ENCODE results near the gene PLB1.
"Not testable (repeated sequence)": the region's sequence is repeated elsewhere in the genome, so short reads cannot be mapped to it uniquely, and the experiment has no call there.

PLB1 gene

DNA sequence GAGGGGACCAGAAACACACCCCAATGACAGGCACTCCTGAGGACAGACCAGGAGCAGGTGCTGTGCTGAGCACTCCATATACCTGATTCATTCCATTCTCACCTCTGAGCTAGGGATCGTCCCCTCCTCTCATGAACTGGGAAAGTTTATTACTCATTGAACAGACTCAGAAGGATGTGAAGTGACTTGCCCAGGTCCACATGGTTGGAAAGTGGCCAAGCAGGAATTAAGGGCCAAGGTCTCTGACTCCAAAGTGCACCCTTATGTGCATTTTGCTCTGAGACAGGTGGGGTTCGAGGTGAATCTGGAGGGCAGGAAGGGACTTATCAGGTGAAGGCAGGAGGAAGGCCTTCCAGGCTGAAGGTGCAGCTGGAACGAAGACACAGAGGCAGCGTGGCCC is 25.1 kb upstream of the PLB1 start:
- no peak for DNase-seq

DNA sequence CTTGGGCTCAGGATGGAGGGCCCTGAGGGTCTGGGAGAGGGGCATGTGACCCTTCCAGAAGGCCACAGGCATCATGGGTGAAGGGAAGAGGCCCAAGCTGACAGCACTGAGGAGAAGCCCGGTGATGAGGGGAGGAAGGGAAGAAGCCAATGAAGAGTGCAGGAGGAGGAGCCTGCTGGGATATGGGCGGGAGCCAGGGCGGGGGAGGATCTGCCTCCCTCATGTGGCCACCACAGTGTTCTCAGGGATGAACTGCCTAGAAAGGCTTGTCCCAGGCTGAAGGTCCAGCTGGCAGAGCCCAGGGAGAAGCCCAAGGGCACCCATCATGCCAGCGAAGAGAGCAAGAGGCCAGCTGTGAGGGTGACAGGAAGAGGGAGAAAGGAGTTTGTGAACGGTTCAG is 24.6 kb upstream of the PLB1 start:
- Histone ChIP-seq H3K9me2 (replicated peaks; ENCODE audit: insufficient read depth, low read length) (no peaks in the 10 kb centered on the region), H2AFZ (ENCODE audit: low read length) (no peak overlapping the region), H3K4me1 (ENCODE audit: low read length) (peaks cover under 1% of the 10 kb centered on the region; the same call in 1 of the 2 replicates), H3K4me3 (ENCODE audit: low read length) (no peak overlapping the region), H3K27ac (ENCODE audit: low read length) (no peak overlapping the region), H3F3A (ENCODE audit: insufficient read depth, low read length) (no peaks in the 10 kb centered on the region), H3K27me3 (replicated peaks; ENCODE audit: insufficient read depth, low read length) (no peaks in the 10 kb centered on the region), H4K20me1 (ENCODE audit: insufficient read depth, low read length) (no peaks in the 10 kb centered on the region), H3K4me2 (ENCODE audit: low read depth, low read length) (no peak overlapping the region), H3K9me3 (replicated peaks; ENCODE audit: insufficient read depth, low read length) (no peaks in the 10 kb centered on the region), H3K9ac (ENCODE audit: low read length) (no peak overlapping the region), H3K36me3 (replicated peaks; ENCODE audit: insufficient read depth, low read length) (no peaks in the 10 kb centered on the region), H3K79me2 (ENCODE audit: low read length) (no peaks in the 10 kb centered on the region)
- no peak for DNase-seq
- TF ChIP-seq, protein P1, sequence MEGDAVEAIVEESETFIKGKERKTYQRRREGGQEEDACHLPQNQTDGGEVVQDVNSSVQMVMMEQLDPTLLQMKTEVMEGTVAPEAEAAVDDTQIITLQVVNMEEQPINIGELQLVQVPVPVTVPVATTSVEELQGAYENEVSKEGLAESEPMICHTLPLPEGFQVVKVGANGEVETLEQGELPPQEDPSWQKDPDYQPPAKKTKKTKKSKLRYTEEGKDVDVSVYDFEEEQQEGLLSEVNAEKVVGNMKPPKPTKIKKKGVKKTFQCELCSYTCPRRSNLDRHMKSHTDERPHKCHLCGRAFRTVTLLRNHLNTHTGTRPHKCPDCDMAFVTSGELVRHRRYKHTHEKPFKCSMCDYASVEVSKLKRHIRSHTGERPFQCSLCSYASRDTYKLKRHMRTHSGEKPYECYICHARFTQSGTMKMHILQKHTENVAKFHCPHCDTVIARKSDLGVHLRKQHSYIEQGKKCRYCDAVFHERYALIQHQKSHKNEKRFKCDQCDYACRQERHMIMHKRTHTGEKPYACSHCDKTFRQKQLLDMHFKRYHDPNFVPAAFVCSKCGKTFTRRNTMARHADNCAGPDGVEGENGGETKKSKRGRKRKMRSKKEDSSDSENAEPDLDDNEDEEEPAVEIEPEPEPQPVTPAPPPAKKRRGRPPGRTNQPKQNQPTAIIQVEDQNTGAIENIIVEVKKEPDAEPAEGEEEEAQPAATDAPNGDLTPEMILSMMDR (IDR thresholded peaks at IDR 0.05; ENCODE audit: low read length), result no peak
- TF ChIP-seq EZH2 (optimal IDR thresholded peaks at IDR 0.05; ENCODE audit: low read depth, low read length) (no peak), EZH2phosphoT487 (IDR thresholded peaks at IDR 0.05; ENCODE audit: low read length) (no peak)

More for the DNA sequence above, 25.1 kb upstream of the PLB1 start:
- Histone ChIP-seq H3K79me2 (ENCODE audit: low read length) (no peaks in the 10 kb centered on the region), H3K4me2 (ENCODE audit: low read depth, low read length) (no peak overlapping the region), H3K27ac (ENCODE audit: low read length) (no peak overlapping the region), H3K36me3 (replicated peaks; ENCODE audit: insufficient read depth, low read length) (no peaks in the 10 kb centered on the region), H3K9me2 (replicated peaks; ENCODE audit: insufficient read depth, low read length) (no peaks in the 10 kb centered on the region), H3K27me3 (replicated peaks; ENCODE audit: insufficient read depth, low read length) (no peaks in the 10 kb centered on the region), H4K20me1 (ENCODE audit: insufficient read depth, low read length) (no peaks in the 10 kb centered on the region), H3K9me3 (replicated peaks; ENCODE audit: insufficient read depth, low read length) (no peaks in the 10 kb centered on the region), H3K4me3 (ENCODE audit: low read length) (no peak overlapping the region), H2AFZ (ENCODE audit: low read length) (no peak overlapping the region), H3K9ac (ENCODE audit: low read length) (no peak overlapping the region), H3F3A (ENCODE audit: insufficient read depth, low read length) (no peaks in the 10 kb centered on the region), H3K4me1 (ENCODE audit: low read length) (no peaks in the 10 kb centered on the region)
- TF ChIP-seq, protein P1 (IDR thresholded peaks at IDR 0.05; ENCODE audit: low read length), result no peak
- TF ChIP-seq EZH2 (optimal IDR thresholded peaks at IDR 0.05; ENCODE audit: low read depth, low read length), result no peak
- TF ChIP-seq EZH2phosphoT487 (IDR thresholded peaks at IDR 0.05; ENCODE audit: low read length), result no peak

DNA sequence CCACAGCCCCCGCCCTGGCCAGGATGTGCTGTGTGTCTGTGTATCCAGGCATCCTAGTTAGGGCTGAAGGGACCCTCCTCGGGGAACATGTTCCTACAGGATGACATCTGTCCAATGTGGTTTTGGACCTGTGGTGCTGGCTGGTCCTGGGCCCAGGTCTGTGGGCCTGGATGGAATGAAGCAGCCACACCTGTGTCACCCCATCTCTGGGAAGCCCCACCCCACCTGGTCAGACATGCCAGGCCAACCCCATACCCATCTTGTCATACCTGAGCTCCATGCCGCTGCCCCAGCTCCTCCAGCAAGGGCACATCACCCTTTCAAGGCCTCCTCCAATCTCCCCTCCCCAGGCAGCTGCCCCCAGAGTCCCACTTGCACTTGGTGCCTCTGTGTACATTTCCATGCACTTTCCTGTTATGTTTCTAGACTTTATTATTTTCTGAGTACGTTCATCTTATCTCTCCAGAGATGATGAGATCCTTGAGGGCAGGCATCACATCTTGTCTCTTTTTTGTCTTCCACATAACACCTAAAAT is 24.1 kb upstream of the PLB1 start:
- Histone ChIP-seq H4K20me1 (ENCODE audit: insufficient read depth, low read length) (no peaks in the 10 kb centered on the region), H3K4me3 (ENCODE audit: low read length) (no peak overlapping the region), H3K4me1 (ENCODE audit: low read length) (peaks cover 6% of the 10 kb centered on the region), H3K27ac (ENCODE audit: low read length) (no peak overlapping the region), H3F3A (ENCODE audit: insufficient read depth, low read length) (peaks cover 2% of the 10 kb centered on the region; the same call in 1 of the 2 replicates), H3K4me2 (ENCODE audit: low read depth, low read length) (no peak overlapping the region), H3K9ac (ENCODE audit: low read length) (no peak overlapping the region), H3K9me3 (replicated peaks; ENCODE audit: insufficient read depth, low read length) (no peaks in the 10 kb centered on the region), H2AFZ (ENCODE audit: low read length) (no peak overlapping the region), H3K36me3 (replicated peaks; ENCODE audit: insufficient read depth, low read length) (no peaks in the 10 kb centered on the region), H3K9me2 (replicated peaks; ENCODE audit: insufficient read depth, low read length) (no peaks in the 10 kb centered on the region), H3K79me2 (ENCODE audit: low read length) (no peaks in the 10 kb centered on the region), H3K27me3 (replicated peaks; ENCODE audit: insufficient read depth, low read length) (no peaks in the 10 kb centered on the region)
- TF ChIP-seq EZH2phosphoT487 (IDR thresholded peaks at IDR 0.05; ENCODE audit: low read length) (no peak), EZH2 (optimal IDR thresholded peaks at IDR 0.05; ENCODE audit: low read depth, low read length) (no peak)
- TF ChIP-seq, protein P1 (IDR thresholded peaks at IDR 0.05; ENCODE audit: low read length), result no peak
- DNase-seq, result no peak

DNA sequence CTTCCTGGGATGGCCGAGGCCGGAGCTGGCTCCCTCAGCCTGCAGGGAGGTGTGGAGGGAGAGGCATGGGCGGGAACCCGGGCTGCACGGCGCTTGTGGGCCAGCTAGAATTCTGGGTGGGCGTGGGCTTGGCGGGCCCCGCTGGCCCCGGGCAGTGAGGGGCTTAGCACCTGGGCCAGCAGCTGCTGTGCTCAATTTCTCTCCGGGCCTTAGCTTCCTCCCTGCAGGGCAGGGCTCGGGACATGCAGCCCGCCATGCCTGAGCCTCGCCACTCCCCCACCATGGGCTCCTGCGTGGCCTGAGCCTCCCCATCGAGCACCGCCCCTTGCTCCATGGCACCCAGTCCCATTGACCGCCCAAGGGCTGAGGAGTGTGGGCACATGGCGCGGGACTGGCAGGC is 23.2 kb upstream of the PLB1 start:
- not testable (repeated sequence) for H3K9ac ChIP-seq (ENCODE audit: low read length); DNase-seq; H3K27ac ChIP-seq (ENCODE audit: low read length); H3K79me2 ChIP-seq (ENCODE audit: low read length); H3K9me3 ChIP-seq (replicated peaks; ENCODE audit: insufficient read depth, low read length); H3K36me3 ChIP-seq (replicated peaks; ENCODE audit: insufficient read depth, low read length); H2AFZ ChIP-seq (ENCODE audit: low read length); H3K4me2 ChIP-seq (ENCODE audit: low read depth, low read length); H3K9me2 ChIP-seq (replicated peaks; ENCODE audit: insufficient read depth, low read length); H3K27me3 ChIP-seq (replicated peaks; ENCODE audit: insufficient read depth, low read length); H3K4me3 ChIP-seq (ENCODE audit: low read length); H4K20me1 ChIP-seq (ENCODE audit: insufficient read depth, low read length)
- H3K4me1 ChIP-seq (ENCODE audit: low read length), result peaks cover 14% of the 10 kb centered on the region
- H3F3A ChIP-seq (ENCODE audit: insufficient read depth, low read length), result peaks cover 11% of the 10 kb centered on the region

All from MM.1S (cell line).